Measurements from ENCODE around the gene SDK2.

Gene SDK2

GRCh38 chr17:73533781-73534180, 110.5 kb downstream of the SDK2 start:
- no peak for DNase-seq (ENCODE audit: low spot score)

- DNase-seq (ENCODE audit: low spot score) = no peak
Measured at GRCh38 chr17:73533127-73533526, 111.1 kb downstream of the SDK2 start.

GRCh38 chr17:73532421-73532901, 111.8 kb downstream of the SDK2 start:
- no peak for DNase-seq (ENCODE audit: low spot score)

- DNase-seq (ENCODE audit: low spot score) = no peak
Measured at GRCh38 chr17:73531158-73531557, 113.1 kb downstream of the SDK2 start.

GRCh38 chr17:73528679-73529078, 115.6 kb downstream of the SDK2 start:
- DNase-seq (ENCODE audit: low spot score) = no peak

- no peak for DNase-seq (ENCODE audit: low spot score)
Measured at GRCh38 chr17:73526952-73527351, 117.3 kb downstream of the SDK2 start.

GRCh38 chr17:73524941-73525679, 119.1 kb downstream of the SDK2 start:
- no peak for DNase-seq (ENCODE audit: low spot score)

- no peak for DNase-seq (ENCODE audit: low spot score)
Measured at GRCh38 chr17:73522696-73523095, 121.5 kb downstream of the SDK2 start.

- DNase-seq (ENCODE audit: low spot score) = no peak
Measured at GRCh38 chr17:73522107-73522506, 122.1 kb downstream of the SDK2 start.

- DNase-seq (ENCODE audit: low spot score) = no peak
Measured at GRCh38 chr17:73521376-73521775, 122.9 kb downstream of the SDK2 start.

GRCh38 chr17:73520369-73520761, 123.9 kb downstream of the SDK2 start:
- DNase-seq (ENCODE audit: low spot score) = no peak

GRCh38 chr17:73519714-73520368, 124.4 kb downstream of the SDK2 start:
- no peak for DNase-seq (ENCODE audit: low spot score)

GRCh38 chr17:73519011-73519410, 125.2 kb downstream of the SDK2 start:
- DNase-seq (ENCODE audit: low spot score) = no peak

GRCh38 chr17:73516431-73516830, 127.8 kb downstream of the SDK2 start:
- no peak for DNase-seq (ENCODE audit: low spot score)

- no peak for DNase-seq (ENCODE audit: low spot score)
Measured at GRCh38 chr17:73514146-73514863, 129.9 kb downstream of the SDK2 start.

GRCh38 chr17:73513426-73513825, 130.8 kb downstream of the SDK2 start:
- DNase-seq (ENCODE audit: low spot score) = no peak

- no peak for DNase-seq (ENCODE audit: low spot score)
Measured at GRCh38 chr17:73511719-73512115, 132.5 kb downstream of the SDK2 start.

GRCh38 chr17:73510981-73511718, 133.1 kb downstream of the SDK2 start:
- no peak for DNase-seq (ENCODE audit: low spot score)

GRCh38 chr17:73508931-73509605, 135.2 kb downstream of the SDK2 start:
- DNase-seq (ENCODE audit: low spot score) = no peak

- no peak for DNase-seq (ENCODE audit: low spot score)
Measured at GRCh38 chr17:73508057-73508930, 136.0 kb downstream of the SDK2 start.

Measured in kidney tubule cell (primary cell).